ENCODE data around the gene GABRP. TPM values are rescaled to one million over a fixed set of nuclear protein-coding genes. Genes with fewer than 3 reads are reported as not detected.
"Not testable (repeated sequence)": the region's sequence is repeated elsewhere in the genome, so short reads cannot be mapped to it uniquely, and the experiment has no call there.

The GABRP gene
- total RNA-seq, 2 donors from 2014 or later: not detected

- no peaks in the 10 kb centered on the region for H3K4me1 Mint-ChIP-seq
- no peak for DNase-seq
- H3K36me3 Mint-ChIP-seq (ENCODE audit: low read depth): no peaks in the 10 kb centered on the region
- H3K9me3 ChIP-seq (ENCODE audit: control insufficient read depth, low read length, poor library complexity, severe bottlenecking): no peaks in the 10 kb centered on the region
- peaks cover 19% of the 10 kb centered on the region for H3K27me3 Mint-ChIP-seq
- ATAC-seq: no peak
- H3K4me3 Mint-ChIP-seq: no peak overlapping the region
- no peak overlapping the region for H3K27ac Mint-ChIP-seq
Observed at GRCh38 chr5:170760113-170760512, 23.4 kb upstream of the GABRP start.

- DNase-seq (no peak), ATAC-seq (no peak)
- Mint-ChIP-seq H3K4me1 (no peaks in the 10 kb centered on the region), H3K36me3 (ENCODE audit: low read depth) (no peaks in the 10 kb centered on the region), H3K4me3 (no peak overlapping the region), H3K27me3 (peaks cover 19% of the 10 kb centered on the region), H3K27ac (no peak overlapping the region)
- no peaks in the 10 kb centered on the region for H3K9me3 ChIP-seq (ENCODE audit: control insufficient read depth, low read length, poor library complexity, severe bottlenecking)
Observed at GRCh38 chr5:170761048-170761707, 22.3 kb upstream of the GABRP start.

- Mint-ChIP-seq H3K27me3 (peaks cover 19% of the 10 kb centered on the region), H3K27ac (no peak overlapping the region), H3K4me3 (no peak overlapping the region), H3K36me3 (ENCODE audit: low read depth) (no peaks in the 10 kb centered on the region), H3K4me1 (no peaks in the 10 kb centered on the region)
- ATAC-seq (no peak), DNase-seq (no peak)
- no peaks in the 10 kb centered on the region for H3K9me3 ChIP-seq (ENCODE audit: control insufficient read depth, low read length, poor library complexity, severe bottlenecking)
Observed at GRCh38 chr5:170761708-170762066, 21.8 kb upstream of the GABRP start.

- DNase-seq; H3K4me1 Mint-ChIP-seq; H3K27ac Mint-ChIP-seq; H3K36me3 Mint-ChIP-seq (ENCODE audit: low read depth); H3K9me3 ChIP-seq (ENCODE audit: control insufficient read depth, low read length, poor library complexity, severe bottlenecking); H3K4me3 Mint-ChIP-seq; ATAC-seq: not testable (repeated sequence)
- H3K27me3 Mint-ChIP-seq: peaks cover 19% of the 10 kb centered on the region
Observed at GRCh38 chr5:170762298-170762697, 21.2 kb upstream of the GABRP start.

DNA sequence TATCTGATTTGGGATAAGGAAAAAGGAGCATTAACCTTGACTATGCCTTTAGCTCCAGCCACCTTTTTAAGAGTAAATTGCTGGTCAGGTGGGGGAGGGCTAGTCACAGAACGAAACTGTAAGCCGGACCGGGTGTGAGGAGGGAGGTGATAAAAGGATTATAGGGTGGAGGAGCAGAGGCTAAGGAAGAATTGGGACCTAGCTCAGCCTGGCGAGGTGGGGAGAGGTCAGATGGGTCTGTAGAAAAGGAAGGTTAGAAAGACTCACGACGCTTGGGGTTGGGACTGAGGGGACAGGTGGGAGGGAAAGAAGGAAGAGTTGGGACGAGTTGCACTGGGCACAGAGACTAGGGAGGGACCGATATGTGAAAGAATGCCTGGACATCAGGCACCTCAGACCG, 17.7 kb upstream of the GABRP start:
- H3K27ac Mint-ChIP-seq; H3K4me3 Mint-ChIP-seq; H3K36me3 Mint-ChIP-seq (ENCODE audit: low read depth); H3K27me3 Mint-ChIP-seq; H3K4me1 Mint-ChIP-seq; DNase-seq; ATAC-seq; H3K9me3 ChIP-seq (ENCODE audit: control insufficient read depth, low read length, poor library complexity, severe bottlenecking): not testable (repeated sequence)

GRCh38 chr5:170769246-170769645, 14.3 kb upstream of the GABRP start:
- no peaks in the 10 kb centered on the region for H3K4me1 Mint-ChIP-seq
- no peak overlapping the region for H3K4me3 Mint-ChIP-seq
- H3K27me3 Mint-ChIP-seq: peaks cover 9% of the 10 kb centered on the region
- no peaks in the 10 kb centered on the region for H3K36me3 Mint-ChIP-seq (ENCODE audit: low read depth)
- DNase-seq (no peak), ATAC-seq (no peak)
- no peak overlapping the region for H3K27ac Mint-ChIP-seq
- H3K9me3 ChIP-seq (ENCODE audit: control insufficient read depth, low read length, poor library complexity, severe bottlenecking): no peaks in the 10 kb centered on the region

DNA sequence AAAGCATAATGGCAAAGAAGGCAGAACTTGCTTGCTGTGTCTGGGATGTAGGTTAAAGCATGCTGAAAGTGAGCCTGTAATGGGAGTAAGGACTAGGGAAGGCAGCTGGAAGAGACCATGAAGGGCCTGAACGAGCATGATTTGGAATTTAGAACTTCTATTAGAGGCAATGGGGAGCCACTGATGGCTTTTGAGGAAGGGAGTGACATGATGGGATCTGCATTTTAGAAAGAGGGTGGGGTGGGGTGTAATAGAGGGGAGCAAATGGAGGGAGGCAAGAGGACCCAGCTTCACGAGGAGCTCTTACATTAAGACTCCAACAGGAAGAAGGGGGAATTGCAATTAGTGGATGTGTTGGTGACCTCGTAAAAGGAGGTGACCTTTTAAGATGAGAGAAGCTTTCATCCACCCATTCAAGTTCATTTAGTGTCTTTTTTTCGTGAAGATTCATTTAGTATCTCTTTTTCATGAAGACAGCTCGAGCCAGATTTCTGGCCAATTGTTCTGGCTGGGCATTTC, 13.6 kb upstream of the GABRP start:
- Mint-ChIP-seq H3K27ac (no peak overlapping the region), H3K4me1 (no peaks in the 10 kb centered on the region), H3K36me3 (ENCODE audit: low read depth) (no peaks in the 10 kb centered on the region), H3K27me3 (peaks cover 9% of the 10 kb centered on the region), H3K4me3 (no peak overlapping the region)
- no peaks in the 10 kb centered on the region for H3K9me3 ChIP-seq (ENCODE audit: control insufficient read depth, low read length, poor library complexity, severe bottlenecking)
- DNase-seq: no peak
- ATAC-seq: no peak

GRCh38 chr5:170771496-170771895, 12.0 kb upstream of the GABRP start:
- H3K27ac Mint-ChIP-seq: no peak overlapping the region
- DNase-seq: no peak

GRCh38 chr5:170773024-170773985, 10.2 kb upstream of the GABRP start:
- no peaks in the 10 kb centered on the region for H3K4me1 Mint-ChIP-seq
- no peak overlapping the region for H3K4me3 Mint-ChIP-seq
- H3K27ac Mint-ChIP-seq: no peak overlapping the region
- H3K36me3 Mint-ChIP-seq (ENCODE audit: low read depth): no peaks in the 10 kb centered on the region
- H3K27me3 Mint-ChIP-seq: peaks cover 9% of the 10 kb centered on the region
- ATAC-seq (no peak), DNase-seq (no peak)
- H3K9me3 ChIP-seq (ENCODE audit: control insufficient read depth, low read length, poor library complexity, severe bottlenecking): no peaks in the 10 kb centered on the region

More at GRCh38 chr5:170771496-170771895, 12.0 kb upstream of the GABRP start:
- Mint-ChIP-seq H3K4me3 (no peak overlapping the region), H3K27me3 (peaks cover 9% of the 10 kb centered on the region), H3K36me3 (ENCODE audit: low read depth) (no peaks in the 10 kb centered on the region), H3K4me1 (no peaks in the 10 kb centered on the region)
- no peaks in the 10 kb centered on the region for H3K9me3 ChIP-seq (ENCODE audit: control insufficient read depth, low read length, poor library complexity, severe bottlenecking)
- no peak for ATAC-seq

GRCh38 chr5:170774831-170775230, 8.7 kb upstream of the GABRP start:
- Mint-ChIP-seq H3K27me3 (peaks cover 4% of the 10 kb centered on the region), H3K4me3 (no peak overlapping the region), H3K27ac (no peak overlapping the region), H3K4me1 (no peaks in the 10 kb centered on the region), H3K36me3 (ENCODE audit: low read depth) (no peaks in the 10 kb centered on the region)
- ATAC-seq (no peak), DNase-seq (no peak)
- no peaks in the 10 kb centered on the region for H3K9me3 ChIP-seq (ENCODE audit: control insufficient read depth, low read length, poor library complexity, severe bottlenecking)

- H3K4me1 Mint-ChIP-seq: no peaks in the 10 kb centered on the region
- no peak for ATAC-seq
Observed at GRCh38 chr5:170781946-170782345, 1.6 kb upstream of the GABRP start.

GRCh38 chr5:170782438-170782837, 1.1 kb upstream of the GABRP start:
- Mint-ChIP-seq H3K36me3 (ENCODE audit: low read depth) (no peaks in the 10 kb centered on the region), H3K4me1 (no peaks in the 10 kb centered on the region), H3K27ac (no peak overlapping the region), H3K27me3 (peaks cover 36% of the 10 kb centered on the region), H3K4me3 (no peak overlapping the region)
- no peak for DNase-seq
- H3K9me3 ChIP-seq (ENCODE audit: control insufficient read depth, low read length, poor library complexity, severe bottlenecking): no peaks in the 10 kb centered on the region
- no peak for ATAC-seq

More at GRCh38 chr5:170781946-170782345, 1.6 kb upstream of the GABRP start:
- Mint-ChIP-seq H3K27ac (no peak overlapping the region), H3K4me3 (no peak overlapping the region), H3K27me3 (peaks cover 36% of the 10 kb centered on the region), H3K36me3 (ENCODE audit: low read depth) (no peaks in the 10 kb centered on the region)
- H3K9me3 ChIP-seq (ENCODE audit: control insufficient read depth, low read length, poor library complexity, severe bottlenecking): no peaks in the 10 kb centered on the region
- DNase-seq: no peak

DNA sequence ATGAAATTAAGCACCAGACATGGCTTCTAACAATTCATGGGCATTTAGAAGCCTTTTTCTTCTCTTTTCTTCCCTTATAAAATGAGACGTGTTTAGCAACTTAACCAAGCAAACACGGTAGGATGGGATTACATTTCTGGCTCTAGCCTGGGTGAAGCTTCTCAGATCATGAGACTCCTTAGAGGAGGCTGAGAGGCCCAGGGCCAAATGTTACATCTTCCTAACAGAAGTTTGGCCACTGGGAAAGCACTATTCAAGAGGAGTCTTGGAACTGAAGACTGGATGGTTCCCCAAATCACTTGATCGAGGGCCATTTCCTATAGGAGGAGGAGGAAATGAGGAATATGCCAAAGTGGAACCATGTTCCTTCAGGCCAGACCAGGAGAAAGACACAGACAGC, 1.9 kb downstream of the GABRP start:
- no peaks in the 10 kb centered on the region for H3K36me3 Mint-ChIP-seq (ENCODE audit: low read depth)
- H3K4me1 Mint-ChIP-seq: no peaks in the 10 kb centered on the region
- no peaks in the 10 kb centered on the region for H3K9me3 ChIP-seq (ENCODE audit: control insufficient read depth, low read length, poor library complexity, severe bottlenecking)
- no peak overlapping the region for H3K27ac Mint-ChIP-seq
- ATAC-seq: no peak
- H3K27me3 Mint-ChIP-seq: peaks cover 36% of the 10 kb centered on the region
- no peak overlapping the region for H3K4me3 Mint-ChIP-seq
- no peak for DNase-seq
